ENCODE measurements around the gene WDR76.
"Not testable (repeated sequence)": the region's sequence is repeated elsewhere in the genome, so short reads cannot be mapped to it uniquely, and the experiment has no call there.

WDR76 gene

GRCh38 chr15:43821505-43821904 is 5.3 kb upstream of the WDR76 start:
- DNase-seq (ENCODE audit: low read depth), result no peak

- DNase-seq (ENCODE audit: low read depth), result peak; percentile 97
These were observed 2.2 kb upstream of the WDR76 start, which contains the start of gene MFAP1 for GRCh38 chr15:43824302-43825246. TSS of gene MFAP1 (minus strand) at chr15:43824690. CDS start at chr15:43824569, 121 bp downstream.

GRCh38 chr15:43825305-43825704 is 1.5 kb upstream of the WDR76 start:
- DNase-seq (ENCODE audit: low read depth), result not testable (repeated sequence)

- DNase-seq (ENCODE audit: low read depth), result no peak
These were observed 734 bp upstream of the WDR76 start for GRCh38 chr15:43826029-43826507.

GRCh38 chr15:43828061-43828657 is 1.4 kb downstream of the WDR76 start:
- no peak for DNase-seq (ENCODE audit: low read depth)

GRCh38 chr15:43829951-43830540 is 3.2 kb downstream of the WDR76 start:
- DNase-seq (ENCODE audit: low read depth), result not testable (repeated sequence)

- not testable (repeated sequence) for DNase-seq (ENCODE audit: low read depth)
These were observed 4.0 kb downstream of the WDR76 start for GRCh38 chr15:43830691-43831275.

GRCh38 chr15:43831519-43832052 is 4.8 kb downstream of the WDR76 start:
- DNase-seq (ENCODE audit: low read depth), result not testable (repeated sequence)

GRCh38 chr15:43832485-43832884 is 5.7 kb downstream of the WDR76 start:
- DNase-seq (ENCODE audit: low read depth), result not testable (repeated sequence)

GRCh38 chr15:43845421-43845820 is 18.6 kb downstream of the WDR76 start:
- DNase-seq (ENCODE audit: low read depth), result no peak

GRCh38 chr15:43851251-43851650 is 24.4 kb downstream of the WDR76 start:
- no peak for DNase-seq (ENCODE audit: low read depth)

- DNase-seq (ENCODE audit: low read depth), result no peak
These were observed 25.8 kb downstream of the WDR76 start for GRCh38 chr15:43852607-43853006.

- DNase-seq (ENCODE audit: low read depth), result no peak
These were observed 28.0 kb downstream of the WDR76 start for GRCh38 chr15:43854801-43855200.

- DNase-seq (ENCODE audit: low read depth), result no peak
These were observed 32.7 kb downstream of the WDR76 start for GRCh38 chr15:43859546-43859945.

- DNase-seq (ENCODE audit: low read depth), result not testable (repeated sequence)
These were observed 39.8 kb downstream of the WDR76 start for GRCh38 chr15:43866636-43867035.

- DNase-seq (ENCODE audit: low read depth), result no peak
These were observed 40.3 kb downstream of the WDR76 start for GRCh38 chr15:43867096-43867495.

GRCh38 chr15:43868406-43868805 is 41.6 kb downstream of the WDR76 start:
- no peak for DNase-seq (ENCODE audit: low read depth)

GRCh38 chr15:43871835-43872234 is 45.0 kb downstream of the WDR76 start:
- DNase-seq (ENCODE audit: low read depth), result no peak

- DNase-seq (ENCODE audit: low read depth), result peak; percentile 8
These were observed 45.7 kb downstream of the WDR76 start for GRCh38 chr15:43872416-43873020.

GRCh38 chr15:43873651-43874050 is 46.8 kb downstream of the WDR76 start:
- no peak for DNase-seq (ENCODE audit: low read depth)

- DNase-seq (ENCODE audit: low read depth), result no peak
These were observed 50.1 kb downstream of the WDR76 start for GRCh38 chr15:43876872-43877271.

- no peak for DNase-seq (ENCODE audit: low read depth)
These were observed 50.6 kb downstream of the WDR76 start for GRCh38 chr15:43877371-43877770.
